Measurements from ENCODE around the gene SOCS2.

Gene SOCS2

DNA sequence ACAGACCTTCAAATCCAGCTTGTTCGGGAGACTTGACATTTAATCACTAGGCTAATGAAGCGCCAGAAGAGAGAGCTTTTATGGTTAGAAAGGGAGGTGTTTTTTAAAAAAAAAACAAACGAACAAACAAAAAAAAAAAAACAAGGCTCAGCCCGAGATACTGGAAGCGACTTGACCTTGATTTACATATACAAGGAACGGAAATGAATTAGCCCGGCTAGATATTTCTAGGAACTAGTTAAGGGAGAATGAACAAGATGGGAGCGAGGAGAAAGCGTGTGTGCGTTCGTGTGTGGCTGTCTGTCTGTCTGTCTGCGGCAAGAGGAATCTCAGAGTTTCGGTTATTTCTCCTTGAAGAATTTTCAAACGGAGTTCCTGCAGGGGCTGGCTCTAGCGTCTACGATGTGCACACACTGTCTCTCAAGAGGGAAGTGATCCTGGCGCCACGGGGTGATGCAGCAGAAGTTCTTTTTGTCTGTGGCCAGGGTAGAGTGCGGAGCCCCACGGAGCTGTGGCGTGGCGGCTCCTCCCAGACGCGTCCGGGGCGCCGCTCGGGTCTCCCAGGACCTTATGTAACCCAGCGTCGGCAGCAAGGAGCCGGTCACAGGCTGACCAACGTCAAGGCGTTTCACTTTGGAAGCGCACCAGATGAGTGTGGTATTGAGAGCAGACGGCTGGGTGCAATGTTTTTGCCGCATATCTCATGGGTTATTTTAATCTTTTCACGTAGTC, 18.8 kb downstream of the SOCS2 start:
- H3K27ac ChIP-seq, result peak overlapping the region; percentile 95
- H4K20me1 ChIP-seq, result peaks cover 16% of the 10 kb centered on the region; the same call in 1 of the 2 replicates
- H3K4me3 ChIP-seq, result peak overlapping the region; percentile 59
- no peaks in the 10 kb centered on the region for H3K9me3 ChIP-seq
- H3K4me1 ChIP-seq, result peaks cover 58% of the 10 kb centered on the region
- peak overlapping the region; percentile 75 for H3K4me2 ChIP-seq
- no peaks in the 10 kb centered on the region for H3K36me3 ChIP-seq
- no peak for TF ChIP-seq Cebpa-rat (IDR thresholded peaks at IDR 0.05)
- H3K9ac ChIP-seq, result peak overlapping the region; percentile 81
- H3K27me3 ChIP-seq, result peaks cover 86% of the 10 kb centered on the region

DNA sequence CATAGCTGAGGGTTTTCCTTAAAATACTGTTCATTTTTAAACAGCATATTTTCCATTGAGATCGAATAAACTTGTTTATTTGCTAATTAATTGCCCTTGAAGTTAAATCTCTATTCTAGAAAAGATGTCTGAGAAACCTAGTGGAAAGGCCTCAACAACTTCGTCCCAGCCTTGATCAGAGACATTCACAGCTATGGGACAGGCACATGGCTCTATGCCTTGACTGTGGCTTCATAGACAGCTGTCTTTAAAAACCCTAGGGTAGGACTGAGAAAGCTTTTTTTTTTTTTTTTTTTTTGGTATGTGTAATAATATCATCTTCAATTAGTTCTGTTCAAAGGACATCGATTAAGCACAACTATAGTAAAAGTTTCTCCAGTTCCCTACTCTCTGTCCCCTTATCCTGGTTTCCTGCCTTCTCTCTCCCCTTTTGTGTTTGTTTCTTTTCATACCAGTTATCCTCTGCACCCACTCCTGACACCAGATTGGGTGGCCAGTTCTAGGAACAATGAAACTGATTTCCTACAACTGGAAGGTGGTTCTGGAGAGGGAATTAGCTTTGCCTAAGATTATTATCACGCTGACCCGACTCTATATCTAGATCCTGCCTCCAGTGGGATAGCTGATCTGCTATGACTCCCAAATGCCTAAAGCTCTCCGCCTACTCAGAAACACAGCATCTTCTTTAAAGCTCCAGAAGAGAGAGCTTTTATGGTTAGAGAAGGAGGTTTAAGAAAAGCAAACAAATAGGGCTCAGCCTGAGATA, 20.3 kb downstream of the SOCS2 start:
- TF ChIP-seq Cebpa-rat (IDR thresholded peaks at IDR 0.05), result no peak
- H3K27ac ChIP-seq, result peak overlapping the region; percentile 95

DNA sequence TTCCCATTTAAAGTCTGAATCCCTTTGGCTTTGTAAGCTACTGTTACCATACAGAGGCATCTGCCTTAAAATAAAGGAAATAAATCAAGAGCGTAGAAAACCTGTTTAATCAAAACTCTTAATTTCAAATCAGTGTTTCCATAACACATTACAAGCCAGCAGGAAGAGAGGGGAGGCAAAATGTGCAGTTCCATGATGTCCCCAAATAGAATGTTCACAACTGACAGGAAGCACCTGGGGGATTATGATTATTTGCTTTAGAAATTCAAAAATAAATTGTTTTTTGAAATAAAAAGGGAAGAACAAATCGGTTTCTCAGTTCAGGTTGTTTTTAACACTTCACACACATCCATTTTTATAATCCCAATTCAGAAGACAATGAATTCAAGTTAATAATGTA, 21.4 kb downstream of the SOCS2 start:
- peak overlapping the region; percentile 81 for H3K9ac ChIP-seq
- H3K4me3 ChIP-seq, result no peak overlapping the region
- H3K36me3 ChIP-seq, result no peaks in the 10 kb centered on the region
- peak overlapping the region; percentile 75 for H3K4me2 ChIP-seq
- peaks cover 16% of the 10 kb centered on the region; the same call in 1 of the 2 replicates for H4K20me1 ChIP-seq
- peaks cover 77% of the 10 kb centered on the region for H3K27me3 ChIP-seq
- no peak for TF ChIP-seq Cebpa-rat (IDR thresholded peaks at IDR 0.05)
- peak overlapping the region; percentile 95 for H3K27ac ChIP-seq
- no peaks in the 10 kb centered on the region for H3K9me3 ChIP-seq
- H3K4me1 ChIP-seq, result peaks cover 71% of the 10 kb centered on the region

More for the DNA sequence above, 20.3 kb downstream of the SOCS2 start:
- Histone ChIP-seq H3K4me2 (peak overlapping the region; percentile 75), H3K27me3 (peaks cover 84% of the 10 kb centered on the region), H3K36me3 (no peaks in the 10 kb centered on the region), H3K4me3 (no peak overlapping the region), H4K20me1 (peaks cover 16% of the 10 kb centered on the region; the same call in 1 of the 2 replicates), H3K9ac (peak overlapping the region; percentile 81), H3K9me3 (no peaks in the 10 kb centered on the region), H3K4me1 (peaks cover 69% of the 10 kb centered on the region)

DNA sequence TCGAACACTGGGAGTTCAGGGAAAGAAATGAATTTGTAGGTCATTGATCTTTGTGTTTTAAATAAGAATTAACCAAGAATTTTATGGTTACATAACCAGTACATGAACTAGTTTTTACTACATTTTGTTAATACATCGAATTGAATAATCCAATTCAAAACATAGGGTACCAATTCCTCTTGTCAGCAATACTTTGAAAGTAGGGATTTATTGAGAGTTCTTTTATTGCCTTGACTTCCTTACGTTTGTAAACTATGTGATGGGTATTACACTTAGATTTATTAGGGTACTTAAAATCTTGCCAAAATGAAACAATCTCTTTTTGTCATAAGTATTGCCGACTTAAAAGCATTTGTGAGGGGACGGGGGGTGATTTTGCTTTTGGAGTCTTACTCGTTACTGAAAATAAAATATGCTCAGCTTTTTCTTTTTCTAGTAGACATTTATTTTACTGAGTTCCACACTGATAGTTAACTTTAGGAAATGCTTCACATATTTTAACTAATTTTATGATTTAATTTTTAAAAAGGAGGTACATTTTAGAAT, 22.4 kb downstream of the SOCS2 start:
- Histone ChIP-seq H3K4me2 (peak overlapping the region; percentile 65), H3K36me3 (no peaks in the 10 kb centered on the region), H3K27ac (peak overlapping the region; percentile 95), H4K20me1 (peaks cover 16% of the 10 kb centered on the region; the same call in 1 of the 2 replicates), H3K9me3 (peaks cover 8% of the 10 kb centered on the region), H3K27me3 (peaks cover 67% of the 10 kb centered on the region), H3K4me3 (no peak overlapping the region; the same call in 1 of the 2 replicates), H3K4me1 (peaks cover 61% of the 10 kb centered on the region), H3K9ac (peak overlapping the region; percentile 77)
- no peak for TF ChIP-seq Cebpa-rat (IDR thresholded peaks at IDR 0.05)

DNA sequence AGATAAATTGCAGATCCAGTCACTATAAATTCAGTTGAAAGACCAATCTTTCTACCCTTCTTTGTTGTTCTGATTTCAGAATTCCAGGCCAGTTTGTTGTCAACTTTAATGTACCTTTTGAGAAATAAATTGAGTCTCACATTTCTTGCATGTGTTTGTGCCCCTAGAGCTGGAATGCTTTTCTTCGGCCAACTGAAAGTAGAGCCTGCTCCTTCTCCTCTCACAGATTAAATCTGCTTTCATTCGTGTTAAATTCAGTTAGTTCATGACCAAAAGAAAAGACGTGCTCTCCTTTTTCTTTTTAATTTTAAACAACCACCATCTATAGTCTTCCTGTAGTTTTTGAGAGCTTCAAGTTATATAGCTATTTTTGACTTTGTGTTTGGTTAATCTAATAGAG, 22.9 kb downstream of the SOCS2 start:
- Histone ChIP-seq H3K36me3 (no peaks in the 10 kb centered on the region), H3K9me3 (peaks cover 8% of the 10 kb centered on the region), H3K4me3 (no peak overlapping the region; the same call in 1 of the 2 replicates), H3K4me2 (peak overlapping the region; percentile 65), H4K20me1 (peaks cover 16% of the 10 kb centered on the region; the same call in 1 of the 2 replicates), H3K9ac (peak overlapping the region; percentile 77), H3K4me1 (peaks cover 56% of the 10 kb centered on the region), H3K27me3 (peaks cover 62% of the 10 kb centered on the region), H3K27ac (peak overlapping the region; percentile 95)
- no peak for TF ChIP-seq Cebpa-rat (IDR thresholded peaks at IDR 0.05)

DNA sequence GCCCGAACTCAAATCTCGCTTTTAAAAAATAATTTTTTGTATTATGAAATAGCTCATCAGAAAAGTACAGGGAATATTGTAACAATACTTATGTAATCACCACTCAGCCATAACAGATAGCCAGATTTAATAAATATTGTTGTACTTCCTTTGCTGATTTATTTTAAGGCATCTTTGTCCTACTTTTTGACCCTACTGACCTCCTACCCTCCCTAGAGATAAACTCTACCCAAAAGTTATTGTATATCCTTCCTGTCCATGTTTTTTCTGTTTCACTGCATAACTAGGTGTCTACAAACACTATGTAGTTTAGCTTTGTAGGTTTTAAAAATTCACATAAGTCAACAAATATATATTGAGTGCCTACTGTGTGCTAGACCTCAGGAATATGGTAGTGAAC, 25.1 kb downstream of the SOCS2 start:
- Histone ChIP-seq H3K36me3 (no peaks in the 10 kb centered on the region), H3K27me3 (peaks cover 40% of the 10 kb centered on the region), H3K9ac (no peak overlapping the region), H3K4me1 (peaks cover 47% of the 10 kb centered on the region), H3K4me2 (peak overlapping the region; percentile 11), H3K27ac (peak overlapping the region; percentile 95), H3K4me3 (no peak overlapping the region), H3K9me3 (peaks cover 8% of the 10 kb centered on the region), H4K20me1 (0 out of 2 replicates have a peak, but pooled peaks cover 7% of the 10 kb centered on the region)
- TF ChIP-seq Cebpa-rat (IDR thresholded peaks at IDR 0.05), result no peak

DNA sequence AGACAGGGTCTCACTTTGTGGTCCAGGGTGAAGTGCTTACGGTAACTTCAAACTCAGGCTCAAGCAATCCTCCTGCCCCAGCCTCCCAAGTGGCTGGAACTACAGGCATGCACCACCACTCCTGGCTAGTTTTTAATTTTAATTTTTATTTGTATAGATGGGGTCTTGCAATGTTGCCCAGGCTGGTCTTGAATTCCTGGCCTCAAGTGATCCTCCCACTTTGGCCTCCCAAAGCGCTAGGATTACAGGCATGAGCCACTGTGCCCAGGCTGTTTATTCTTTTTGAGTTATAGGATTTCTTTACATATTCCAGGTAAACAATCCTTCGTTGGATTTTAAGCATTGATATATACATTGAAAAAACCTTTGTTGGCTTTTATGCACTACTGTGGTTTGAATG, 26.7 kb downstream of the SOCS2 start:
- no peak overlapping the region for H3K9ac ChIP-seq
- no peaks in the 10 kb centered on the region for H4K20me1 ChIP-seq
- no peak overlapping the region for H3K27ac ChIP-seq
- H3K27me3 ChIP-seq, result peaks cover 24% of the 10 kb centered on the region
- peaks cover 8% of the 10 kb centered on the region for H3K9me3 ChIP-seq
- TF ChIP-seq Cebpa-rat (IDR thresholded peaks at IDR 0.05), result no peak
- H3K36me3 ChIP-seq, result no peaks in the 10 kb centered on the region
- H3K4me1 ChIP-seq, result peaks cover 44% of the 10 kb centered on the region
- no peak overlapping the region for H3K4me3 ChIP-seq
- no peak overlapping the region for H3K4me2 ChIP-seq

DNA sequence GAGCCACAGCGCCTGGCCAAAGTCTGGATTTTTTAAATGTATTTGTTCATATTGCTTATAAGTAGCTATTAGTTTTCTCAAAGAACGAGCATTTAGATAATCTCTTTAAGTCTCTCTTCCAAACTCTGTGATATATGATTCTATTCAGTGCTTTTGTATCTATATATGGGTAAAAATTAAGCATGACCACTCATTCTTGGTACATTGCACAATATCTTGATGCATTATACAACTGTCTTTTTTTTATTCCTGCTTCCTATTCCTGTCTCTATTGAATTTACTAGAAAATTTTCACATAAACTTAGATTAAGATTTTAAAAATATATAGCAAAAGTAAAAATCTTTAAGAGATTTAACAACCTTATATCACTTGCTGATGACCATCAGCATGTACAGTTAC, 29.1 kb downstream of the SOCS2 start:
- Histone ChIP-seq H3K9ac (no peak overlapping the region), H3K4me3 (no peak overlapping the region), H3K36me3 (no peaks in the 10 kb centered on the region), H3K27ac (no peak overlapping the region), H3K27me3 (0 out of 2 replicates have a peak, but pooled peaks cover 1% of the 10 kb centered on the region), H3K4me2 (no peak overlapping the region), H3K9me3 (peaks cover 8% of the 10 kb centered on the region), H3K4me1 (peaks cover 45% of the 10 kb centered on the region), H4K20me1 (no peaks in the 10 kb centered on the region)
- no peak for TF ChIP-seq Cebpa-rat (IDR thresholded peaks at IDR 0.05)

DNA sequence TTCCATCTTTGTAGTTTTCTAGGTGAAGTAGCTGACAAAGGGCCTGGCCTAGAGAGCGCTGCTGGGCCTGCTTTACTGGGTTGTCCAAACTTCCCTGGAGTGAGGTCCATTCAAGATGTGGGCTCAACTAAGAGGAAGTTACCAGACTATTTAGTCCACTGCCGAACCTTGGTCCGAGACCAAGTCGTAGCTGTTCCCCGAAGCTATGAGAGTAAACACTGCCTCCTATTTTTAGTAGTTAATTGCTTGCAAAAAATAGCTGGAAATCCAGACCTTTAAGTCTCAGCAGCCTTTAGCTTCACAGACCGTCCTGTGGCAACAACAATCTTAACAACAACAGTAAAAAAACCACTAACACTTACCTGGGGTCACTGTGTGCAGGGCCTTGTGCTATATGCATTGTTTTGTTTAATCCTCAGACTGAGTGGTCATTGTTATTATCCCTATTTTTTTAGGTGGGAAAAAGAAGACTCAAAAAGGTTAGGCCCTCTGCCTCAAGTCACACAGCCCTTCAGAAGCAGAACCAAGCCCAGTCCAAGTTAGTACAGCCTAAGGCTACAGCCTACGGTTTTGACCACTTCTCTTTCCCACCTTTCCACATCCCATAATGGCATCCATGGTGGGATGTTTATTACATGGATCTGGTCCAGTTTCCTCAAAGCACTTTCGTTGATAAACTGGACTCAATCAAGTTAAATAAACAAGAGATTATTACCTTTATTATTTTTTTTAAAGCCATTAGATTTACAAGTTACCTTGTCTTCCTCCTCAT, 30.6 kb downstream of the SOCS2 start:
- Histone ChIP-seq H3K4me2 (peak overlapping the region; percentile 59), H3K27ac (peak overlapping the region; percentile 37; the same call in 1 of the 2 replicates), H3K4me3 (no peak overlapping the region), H3K9me3 (peaks cover 8% of the 10 kb centered on the region), H3K4me1 (peaks cover 30% of the 10 kb centered on the region), H3K36me3 (no peaks in the 10 kb centered on the region), H4K20me1 (no peaks in the 10 kb centered on the region), H3K27me3 (no peaks in the 10 kb centered on the region), H3K9ac (no peak overlapping the region; the same call in 1 of the 2 replicates)
- TF ChIP-seq Cebpa-rat (IDR thresholded peaks at IDR 0.05), result no peak

Measured in BLaER1 (cell line).